ENCODE measurements around the gene SHOX. TPM values are rescaled to one million over a fixed set of nuclear protein-coding genes. Genes with fewer than 3 reads are reported as not detected.
"Not testable (repeated sequence)": the region's sequence is repeated elsewhere in the genome, so short reads cannot be mapped to it uniquely, and the experiment has no call there.

Gene SHOX
- total RNA-seq, 1 experiment from 2014 or later: 0.24 TPM

GRCh38 chrX:599837-600715, 30.5 kb upstream of the SHOX start:
- no peak overlapping the region for H2BK5ac ChIP-seq (ENCODE audit: insufficient read length, low read length)
- no peak overlapping the region for H3K18ac ChIP-seq (ENCODE audit: insufficient read length, low read depth, low read length)
- no peak for TF ChIP-seq CTCF (conservative IDR thresholded peaks at IDR 0.05)
- no peak overlapping the region for H3T11ph ChIP-seq (ENCODE audit: low read length)
- Mint-ChIP-seq H3K27me3 (ENCODE audit: low read depth) (peaks cover 53% of the 10 kb centered on the region), H3K4me3 (peak overlapping the region in 1 of 2 experiments; percentile 35; a peak in 2 of 5 replicates), H3K27ac (peak overlapping the region in 2 of 3 experiments; percentile 67 to 72; a peak in 2 of 7 replicates), H3K9me3 (peaks cover 28 to 32% of the 10 kb centered on the region in 2 experiments), H3K4me1 (peaks cover 18 to 24% of the 10 kb centered on the region in 2 experiments), H3K36me3 (ENCODE audit: insufficient read depth in 1 of 3, low read depth in 3 of 3) (peaks cover 22 to 31% (median 25%) of the 10 kb centered on the region in 3 experiments)
- H4K20me1 ChIP-seq (ENCODE audit: control insufficient read depth, insufficient read depth, insufficient read length): no peaks in the 10 kb centered on the region
- H2BK120ac ChIP-seq (ENCODE audit: low read depth, low read length, poor library complexity, severe bottlenecking): no peak overlapping the region
- no peak overlapping the region for H3K56ac ChIP-seq (ENCODE audit: insufficient read length, low read depth, low read length)
- H2AFZ ChIP-seq (ENCODE audit: low read length): no peak overlapping the region
- no CpG with 5 or more reads among the region's 18 CpGs for WGBS (ENCODE audit: extremely low coverage, insufficient read length, low lambda C conversion rate)
- peak; percentile 76 for DNase-seq
- no peaks in the 10 kb centered on the region for H3K79me1 ChIP-seq (ENCODE audit: insufficient read depth, low read depth, low read length, poor library complexity, severe bottlenecking)
- H3K9me3 ChIP-seq (ENCODE audit: control insufficient read depth, low read depth, low read length): peaks cover 18% of the 10 kb centered on the region
- H4K91ac ChIP-seq (ENCODE audit: insufficient read length, low read depth, low read length): no peak overlapping the region
- no peak overlapping the region for H3K14ac ChIP-seq (ENCODE audit: insufficient read depth, low read length)
- H2BK15ac ChIP-seq (ENCODE audit: low read depth, low read length): no peak overlapping the region
- H2BK12ac ChIP-seq (ENCODE audit: insufficient read length, low read depth, low read length): no peak overlapping the region
- H3K27me3 ChIP-seq (ENCODE audit: insufficient read depth, low read length): no peaks in the 10 kb centered on the region
- H3K79me2 ChIP-seq (ENCODE audit: insufficient read depth, low read length): no peaks in the 10 kb centered on the region
- H3K27ac ChIP-seq (ENCODE audit: insufficient read length, low read depth, low read length): no peak overlapping the region
- H3K4me1 ChIP-seq (ENCODE audit: insufficient read depth, low read length): no peaks in the 10 kb centered on the region
- no peak overlapping the region for H3K9ac ChIP-seq (ENCODE audit: extremely low read depth, insufficient read length, low read length)
- H2AK5ac ChIP-seq (ENCODE audit: insufficient read length, low read length): no peak overlapping the region
- H3K4me2 ChIP-seq (ENCODE audit: insufficient read depth, insufficient read length, low read length): no peak overlapping the region
- no peak overlapping the region for H4K5ac ChIP-seq (ENCODE audit: insufficient read length, low read depth, low read length)
- H3K23me2 ChIP-seq (ENCODE audit: insufficient read length, low read depth, low read length, poor library complexity, severe bottlenecking): no peaks in the 10 kb centered on the region
- no peak overlapping the region for H2BK20ac ChIP-seq (ENCODE audit: low read depth, low read length, poor library complexity, severe bottlenecking)
- H4K8ac ChIP-seq (replicated peaks; ENCODE audit: insufficient read length, low read depth, low read length): no peak overlapping the region
- no peak overlapping the region for H3K23ac ChIP-seq (ENCODE audit: insufficient read length, low read depth, low read length)
- H3K4ac ChIP-seq (ENCODE audit: low read depth, low read length): no peak overlapping the region

GRCh38 chrX:603029-603428, 27.6 kb upstream of the SHOX start:
- H3K4me2 ChIP-seq (ENCODE audit: insufficient read depth, insufficient read length, low read length); H4K8ac ChIP-seq (replicated peaks; ENCODE audit: insufficient read length, low read depth, low read length); H4K20me1 ChIP-seq (ENCODE audit: control insufficient read depth, insufficient read depth, insufficient read length); H3K23me2 ChIP-seq (ENCODE audit: insufficient read length, low read depth, low read length, poor library complexity, severe bottlenecking); H3K4ac ChIP-seq (ENCODE audit: low read depth, low read length); H4K5ac ChIP-seq (ENCODE audit: insufficient read length, low read depth, low read length); H2BK12ac ChIP-seq (ENCODE audit: insufficient read length, low read depth, low read length); H2BK20ac ChIP-seq (ENCODE audit: low read depth, low read length, poor library complexity, severe bottlenecking); DNase-seq; H3K79me1 ChIP-seq (ENCODE audit: insufficient read depth, low read depth, low read length, poor library complexity, severe bottlenecking); H2BK5ac ChIP-seq (ENCODE audit: insufficient read length, low read length); H3K56ac ChIP-seq (ENCODE audit: insufficient read length, low read depth, low read length); H4K91ac ChIP-seq (ENCODE audit: insufficient read length, low read depth, low read length); H3K36me3 Mint-ChIP-seq (ENCODE audit: insufficient read depth in 1 of 3, low read depth in 3 of 3); H3K27me3 ChIP-seq (ENCODE audit: insufficient read depth, low read length); H2AFZ ChIP-seq (ENCODE audit: low read length); H2BK120ac ChIP-seq (ENCODE audit: low read depth, low read length, poor library complexity, severe bottlenecking); H2BK15ac ChIP-seq (ENCODE audit: low read depth, low read length); H3K4me1 ChIP-seq (ENCODE audit: insufficient read depth, low read length); H3K27ac ChIP-seq (ENCODE audit: insufficient read length, low read depth, low read length); H3K79me2 ChIP-seq (ENCODE audit: insufficient read depth, low read length); H3K27ac Mint-ChIP-seq; H3K4me3 Mint-ChIP-seq; H3K9ac ChIP-seq (ENCODE audit: extremely low read depth, insufficient read length, low read length); H3K23ac ChIP-seq (ENCODE audit: insufficient read length, low read depth, low read length); H3T11ph ChIP-seq (ENCODE audit: low read length); H3K14ac ChIP-seq (ENCODE audit: insufficient read depth, low read length); H3K9me3 Mint-ChIP-seq; H3K18ac ChIP-seq (ENCODE audit: insufficient read length, low read depth, low read length); H2AK5ac ChIP-seq (ENCODE audit: insufficient read length, low read length); H3K9me3 ChIP-seq (ENCODE audit: control insufficient read depth, low read depth, low read length): not testable (repeated sequence)
- WGBS (ENCODE audit: extremely low coverage, insufficient read length, low lambda C conversion rate): no CpG with 5 or more reads among the region's 9 CpGs
- peaks cover 37% of the 10 kb centered on the region for H3K27me3 Mint-ChIP-seq (ENCODE audit: low read depth)
- H3K4me1 Mint-ChIP-seq: peaks cover 18 to 24% of the 10 kb centered on the region in 2 experiments
